OCI-LY3 (cell line): ENCODE data around the gene FRMPD1.

Experiments
- EZH2phosphoT487 ChIP-seq: fragments of 200-600 bp; shearing (Covaris generic); IDR thresholded peaks from 2 replicates; pipeline ENCODE4 v1.6.1; 2018; ENCODE audit warnings: antibody characterized with exemption, mixed run types, low read depth
- TF ChIP-seq, protein P1 (sequence below): fragments of 200-600, 300-600 bp; sonication (generic); IDR thresholded peaks from 2 replicates; pipeline ENCODE4 v1.5.1; 2014; ENCODE audit warnings: antibody characterized with exemption, low read length, low read depth

DNA sequence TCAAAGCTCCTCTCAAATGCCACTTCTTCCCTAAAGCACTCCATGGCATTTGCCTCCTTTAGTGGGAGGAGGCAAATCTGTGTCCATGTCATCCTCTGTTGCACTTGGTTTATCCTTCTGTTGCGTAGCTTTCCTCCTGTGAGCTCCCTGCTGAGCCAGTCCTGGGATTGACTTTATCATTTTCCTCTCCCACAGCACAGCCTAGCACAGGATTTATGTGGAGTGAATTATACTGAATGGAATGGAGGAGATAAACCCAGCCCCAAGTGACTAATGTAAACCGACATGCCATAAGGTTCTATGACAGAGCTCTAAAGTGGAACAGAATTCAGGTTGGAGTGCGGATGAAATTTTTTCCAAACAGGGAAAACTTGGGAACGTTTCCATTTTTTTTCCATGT, 31.9 kb upstream of the FRMPD1 start:
- TF ChIP-seq, protein P1, sequence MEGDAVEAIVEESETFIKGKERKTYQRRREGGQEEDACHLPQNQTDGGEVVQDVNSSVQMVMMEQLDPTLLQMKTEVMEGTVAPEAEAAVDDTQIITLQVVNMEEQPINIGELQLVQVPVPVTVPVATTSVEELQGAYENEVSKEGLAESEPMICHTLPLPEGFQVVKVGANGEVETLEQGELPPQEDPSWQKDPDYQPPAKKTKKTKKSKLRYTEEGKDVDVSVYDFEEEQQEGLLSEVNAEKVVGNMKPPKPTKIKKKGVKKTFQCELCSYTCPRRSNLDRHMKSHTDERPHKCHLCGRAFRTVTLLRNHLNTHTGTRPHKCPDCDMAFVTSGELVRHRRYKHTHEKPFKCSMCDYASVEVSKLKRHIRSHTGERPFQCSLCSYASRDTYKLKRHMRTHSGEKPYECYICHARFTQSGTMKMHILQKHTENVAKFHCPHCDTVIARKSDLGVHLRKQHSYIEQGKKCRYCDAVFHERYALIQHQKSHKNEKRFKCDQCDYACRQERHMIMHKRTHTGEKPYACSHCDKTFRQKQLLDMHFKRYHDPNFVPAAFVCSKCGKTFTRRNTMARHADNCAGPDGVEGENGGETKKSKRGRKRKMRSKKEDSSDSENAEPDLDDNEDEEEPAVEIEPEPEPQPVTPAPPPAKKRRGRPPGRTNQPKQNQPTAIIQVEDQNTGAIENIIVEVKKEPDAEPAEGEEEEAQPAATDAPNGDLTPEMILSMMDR: no peak
- no peak for TF ChIP-seq EZH2phosphoT487
